ENCODE measurements around the gene B4GALT5.
"Not testable (repeated sequence)": the region's sequence is repeated elsewhere in the genome, so short reads cannot be mapped to it uniquely, and the experiment has no call there.

The B4GALT5 gene

GRCh38 chr20:49656304-49656703 lies 57.4 kb downstream of the B4GALT5 start:
- DNase-seq: no peak

- no peak for DNase-seq
These were observed 59.7 kb downstream of the B4GALT5 start for GRCh38 chr20:49653925-49654434.

GRCh38 chr20:49649672-49650071 lies 64.0 kb downstream of the B4GALT5 start:
- no peak for DNase-seq

GRCh38 chr20:49647550-49647949 lies 66.1 kb downstream of the B4GALT5 start:
- DNase-seq: no peak

- no peak for DNase-seq
These were observed 67.2 kb downstream of the B4GALT5 start for GRCh38 chr20:49646528-49646927.

- no peak for DNase-seq
These were observed 67.6 kb downstream of the B4GALT5 start for GRCh38 chr20:49646126-49646525.

- DNase-seq: no peak
These were observed 68.6 kb downstream of the B4GALT5 start for GRCh38 chr20:49644980-49645565.

- DNase-seq: no peak
These were observed 70.9 kb downstream of the B4GALT5 start for GRCh38 chr20:49642816-49643215.

GRCh38 chr20:49641683-49642656 lies 71.7 kb downstream of the B4GALT5 start:
- DNase-seq: no peak

GRCh38 chr20:49637046-49637637 lies 76.5 kb downstream of the B4GALT5 start:
- DNase-seq: no peak

GRCh38 chr20:49636447-49636846 lies 77.2 kb downstream of the B4GALT5 start:
- no peak for DNase-seq

- DNase-seq: no peak
These were observed 77.8 kb downstream of the B4GALT5 start for GRCh38 chr20:49635866-49636265.

- DNase-seq: no peak
These were observed 78.5 kb downstream of the B4GALT5 start for GRCh38 chr20:49635166-49635565.

- no peak for DNase-seq
These were observed 79.6 kb downstream of the B4GALT5 start for GRCh38 chr20:49634116-49634515.

GRCh38 chr20:49633643-49634042 lies 80.0 kb downstream of the B4GALT5 start:
- DNase-seq: no peak

- DNase-seq: no peak
These were observed 80.7 kb downstream of the B4GALT5 start for GRCh38 chr20:49633023-49633422.

- DNase-seq: no peak
These were observed 81.7 kb downstream of the B4GALT5 start for GRCh38 chr20:49631856-49632418.

GRCh38 chr20:49631061-49631716 lies 82.5 kb downstream of the B4GALT5 start:
- no peak for DNase-seq

- no peak for DNase-seq
These were observed 83.2 kb downstream of the B4GALT5 start for GRCh38 chr20:49630396-49630951.

- no peak for DNase-seq
These were observed 84.1 kb downstream of the B4GALT5 start for GRCh38 chr20:49629606-49630005.

GRCh38 chr20:49628280-49628679 lies 85.4 kb downstream of the B4GALT5 start:
- DNase-seq: not testable (repeated sequence)

GRCh38 chr20:49627329-49627761 lies 86.3 kb downstream of the B4GALT5 start:
- no peak for DNase-seq

Measured in stimulated activated naive CD4-positive, alpha-beta T cell (primary cell).